Measurements from ENCODE around the gene LAP3. TPM values are rescaled to one million over a fixed set of nuclear protein-coding genes. Genes with fewer than 3 reads are reported as not detected.

Gene LAP3
- total and polyA plus RNA-seq, 4 donors, result 57.5 to 178 (median 110) TPM

GRCh38 chr4:17613761-17614415 is 36.9 kb downstream of the LAP3 start:
- no peaks in the 10 kb centered on the region for H3K27me3 ChIP-seq (ENCODE audit: control insufficient read depth in 4 of 4, insufficient read depth in 4 of 4, low read length in 3 of 4)
- TF ChIP-seq FOXA2 (IDR thresholded peaks at IDR 0.05), result no peak
- TF ChIP-seq ATF3 (IDR thresholded peaks at IDR 0.05), result no peak
- no peak for TF ChIP-seq HNF4A (conservative IDR thresholded peaks at IDR 0.05)
- TF ChIP-seq RXRA (IDR thresholded peaks at IDR 0.05), result no peak
- TF ChIP-seq TAF1 (conservative IDR thresholded peaks at IDR 0.05), result no peak
- no peak for TF ChIP-seq SP1 (IDR thresholded peaks at IDR 0.05)
- no peak for TF ChIP-seq REST (IDR thresholded peaks at IDR 0.05)
- no peak for TF ChIP-seq GABPA (IDR thresholded peaks at IDR 0.05 in 1 of 2, conservative IDR thresholded peaks at IDR 0.05 in 1 of 2)
- TF ChIP-seq ZBTB33 (IDR thresholded peaks at IDR 0.05), result no peak
- TF ChIP-seq RAD21 (IDR thresholded peaks at IDR 0.05), result no peak
- TF ChIP-seq FOXA1 (IDR thresholded peaks at IDR 0.05), result no peak
- no peak for TF ChIP-seq YY1 (IDR thresholded peaks at IDR 0.05)
- no peak for TF ChIP-seq HNF4G (IDR thresholded peaks at IDR 0.05)
- TF ChIP-seq NR2F2 (IDR thresholded peaks at IDR 0.05), result no peak
- no peak for TF ChIP-seq EGR1 (IDR thresholded peaks at IDR 0.05; ENCODE audit: low read depth in 2 of 2)
- TF ChIP-seq CTCF (IDR thresholded peaks at IDR 0.05; ENCODE audit: low read depth, low read length, missing input control), result no peak
- no peak for TF ChIP-seq MAX (IDR thresholded peaks at IDR 0.05)
- no peak for TF ChIP-seq JUND (IDR thresholded peaks at IDR 0.05)
- peak overlapping the region; percentile 80 to 86 for H3K27ac ChIP-seq (ENCODE audit: low read depth in 1 of 2, low read length in 2 of 2)
- peak overlapping the region; percentile 55 to 99 (median 94) for H3K4me3 ChIP-seq (ENCODE audit: low read depth in 1 of 3, low read length in 3 of 3)
- H3K9me3 ChIP-seq (ENCODE audit: control insufficient read depth in 4 of 4, low read length in 3 of 4), result no peaks in the 10 kb centered on the region
- peaks cover 0 to 5% (median 1%) of the 10 kb centered on the region in 4 donors for H3K36me3 ChIP-seq (ENCODE audit: control insufficient read depth in 4 of 4, insufficient read depth in 3 of 4, low read depth in 1 of 4, low read length in 3 of 4)
- H3K4me1 ChIP-seq (ENCODE audit: control insufficient read depth in 4 of 4, insufficient read depth in 4 of 4, low read length in 3 of 4), result peaks cover 4 to 22% (median 19%) of the 10 kb centered on the region in 4 donors
- 2% methylated on average over 23 of the region's 23 CpGs for WGBS
- DNase-seq (ENCODE audit: low spot score), result no peak
- peak overlapping the region; percentile 80 to 99 for H3K9ac ChIP-seq (ENCODE audit: low read depth in 1 of 2, low read length in 2 of 2)
